Measurements from ENCODE around the gene GUCA2A. TPM values are rescaled to one million over a fixed set of nuclear protein-coding genes. Genes with fewer than 3 reads are reported as not detected.
"Not testable (repeated sequence)": the region's sequence is repeated elsewhere in the genome, so short reads cannot be mapped to it uniquely, and the experiment has no call there.

Gene GUCA2A, protein sequence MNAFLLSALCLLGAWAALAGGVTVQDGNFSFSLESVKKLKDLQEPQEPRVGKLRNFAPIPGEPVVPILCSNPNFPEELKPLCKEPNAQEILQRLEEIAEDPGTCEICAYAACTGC
- total RNA-seq = not detected

DNA sequence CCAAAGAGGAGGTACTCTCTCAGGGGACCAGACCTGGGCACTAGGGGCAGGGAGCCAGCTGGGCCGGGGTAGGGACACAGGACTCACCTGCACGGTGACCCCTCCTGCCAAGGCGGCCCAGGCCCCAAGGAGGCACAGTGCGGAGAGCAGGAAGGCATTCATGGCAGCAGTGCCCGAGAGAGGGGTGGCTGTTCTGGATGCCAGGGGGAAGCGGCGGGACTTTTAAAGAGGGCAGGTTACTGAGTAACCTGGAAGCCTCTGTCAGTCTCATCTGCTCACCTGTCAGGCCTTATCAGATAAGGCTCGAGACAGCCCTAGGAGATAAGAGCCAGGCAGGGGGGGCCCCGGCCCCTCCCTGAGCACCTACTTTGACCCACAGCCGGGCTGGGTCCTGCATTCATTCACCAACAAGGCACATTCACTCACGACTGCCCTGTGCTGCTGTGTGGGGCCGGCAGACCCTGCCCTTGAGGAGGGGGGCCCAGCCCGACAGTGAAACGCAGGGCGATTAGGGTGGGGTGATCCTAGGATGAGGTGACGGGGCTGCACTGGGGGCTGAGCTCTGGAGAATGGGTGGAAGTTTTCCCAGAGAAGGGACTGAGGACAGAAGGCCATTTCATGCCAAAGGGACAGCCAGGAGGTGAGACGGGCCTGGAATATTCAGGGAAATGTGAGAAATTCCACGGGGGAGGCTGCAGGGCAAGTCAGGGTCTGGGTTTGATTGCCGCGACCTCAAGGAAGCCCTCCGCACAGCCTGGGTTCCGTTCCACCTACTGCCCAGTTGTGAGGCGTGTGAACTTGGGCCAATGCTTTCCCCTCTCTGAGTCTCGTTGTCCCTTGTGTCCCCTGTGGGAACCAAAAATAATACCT is at the start of gene GUCA2A:
Gene GUCA2A (minus strand): TSS at position 195 of the 870 bp plus-strand sequence. CDS start 33 bp downstream, at position 162.
- ChIA-PET POLR2A (no interaction called here), CTCF (no interaction called here)

DNA sequence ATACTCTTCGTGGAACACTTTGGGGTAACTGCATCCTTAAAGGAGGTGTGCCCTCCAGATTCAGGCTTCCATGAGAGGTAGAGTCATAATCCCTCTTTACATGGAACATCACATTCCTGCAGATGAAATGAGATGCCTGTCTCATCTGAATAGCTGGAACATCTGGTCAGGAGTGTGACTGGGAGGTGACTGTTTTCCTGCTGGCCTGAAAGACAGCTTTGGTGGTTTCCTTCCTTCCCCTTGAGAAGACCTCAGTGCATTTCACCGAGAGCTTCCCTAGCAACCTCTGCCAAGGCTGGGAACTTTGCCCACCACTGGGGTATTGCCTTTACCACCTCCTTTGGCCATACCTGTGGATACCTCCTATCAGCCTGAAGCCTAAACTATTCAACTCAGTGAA is 46.7 kb upstream of the GUCA2A start:
- ChIA-PET POLR2A (no interaction called here), CTCF (no interaction called here)

DNA sequence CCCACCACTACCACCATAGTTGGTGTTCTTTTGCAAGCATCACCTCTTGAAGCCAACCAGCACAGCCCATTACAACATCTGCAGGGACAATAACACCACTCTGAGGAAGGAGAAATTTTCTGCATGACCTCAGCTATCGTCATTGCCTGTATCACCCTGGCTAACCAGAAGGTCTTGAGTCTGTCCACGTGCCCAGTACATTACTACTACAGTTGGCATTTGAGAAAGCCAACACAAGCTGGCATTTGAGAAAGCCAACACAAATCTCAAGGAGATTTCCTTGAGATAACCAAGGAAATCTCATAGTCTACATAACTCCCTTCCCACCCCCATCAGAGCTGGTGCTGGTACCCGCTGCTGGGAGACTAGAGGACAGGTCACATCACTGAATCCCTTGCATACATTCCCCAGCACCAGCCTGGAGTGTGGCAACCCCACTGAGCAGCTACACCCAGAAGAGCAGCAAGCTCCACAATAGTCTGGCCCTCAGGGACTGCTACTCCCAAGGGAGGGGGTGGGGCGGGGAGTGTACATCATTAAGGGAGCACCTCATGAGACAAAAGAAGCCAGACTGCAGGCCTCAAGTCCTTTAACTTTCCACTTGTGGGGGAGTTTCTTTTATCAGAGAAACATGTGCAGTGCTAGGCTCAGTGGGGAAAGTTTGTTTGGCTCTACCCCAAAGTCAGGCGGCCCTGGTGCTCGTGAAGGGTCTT is 46.0 kb upstream of the GUCA2A start:
- POLR2A ChIA-PET = no interaction called here
- CTCF ChIA-PET = no interaction called here

DNA sequence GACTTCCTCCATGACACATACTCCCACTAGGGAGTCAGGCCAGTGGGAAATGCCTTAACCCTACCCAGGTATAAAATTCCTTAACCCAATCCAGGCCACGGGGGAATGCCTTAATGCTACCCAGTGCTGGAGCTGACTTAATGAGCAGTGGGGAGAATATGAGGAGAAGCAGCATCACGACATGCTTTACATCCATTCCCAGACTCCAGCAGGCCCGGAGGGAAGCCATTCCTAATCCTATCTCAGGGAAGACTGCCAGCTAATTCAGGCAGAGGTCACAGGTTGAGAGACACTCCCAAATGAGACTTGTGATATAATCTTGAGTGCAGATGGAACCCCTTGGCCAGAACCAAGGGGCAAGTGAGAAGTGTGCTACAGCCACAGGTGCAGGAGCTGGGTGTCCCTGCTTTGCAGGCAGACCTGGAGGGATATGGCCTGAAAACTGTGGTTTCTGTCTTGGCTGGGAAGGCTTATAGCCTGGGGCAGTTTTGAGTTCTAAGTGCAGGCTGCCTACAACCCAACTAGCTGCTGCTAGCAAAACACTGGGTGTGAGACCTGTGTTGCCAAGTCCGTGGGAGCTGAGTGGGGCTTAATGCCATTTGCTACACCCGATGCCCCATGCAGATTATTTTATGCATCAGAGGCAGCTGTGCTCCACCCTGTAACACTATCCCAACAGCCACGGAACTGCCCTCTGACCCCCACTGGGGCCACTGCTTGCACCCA is 45.1 kb upstream of the GUCA2A start:
- ChIA-PET CTCF (interaction anchor here (0.5 kb wide), 1 partner anchor 30 kb away, joined by 3 read pairs; no protein-coding TSS in a partner anchor), POLR2A (no interaction called here)

DNA sequence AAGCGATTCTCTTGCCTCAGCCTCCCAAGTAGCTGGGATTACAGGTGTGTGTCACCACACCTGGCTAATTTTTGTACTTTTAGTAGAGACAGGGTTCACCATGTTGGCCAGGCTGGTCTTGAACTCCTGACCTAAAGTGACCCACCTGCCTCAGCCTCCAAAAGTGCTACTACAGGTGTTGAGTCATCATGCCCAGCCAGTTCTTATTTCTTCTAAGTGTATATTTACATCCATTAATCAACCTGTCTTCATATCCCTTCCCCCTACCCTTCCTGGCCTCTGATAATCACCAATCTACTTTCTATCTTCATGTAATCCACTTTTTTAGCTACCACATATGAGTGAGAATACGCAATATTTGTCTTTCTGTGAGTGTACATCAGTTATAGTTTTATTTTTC is 42.4 kb upstream of the GUCA2A start:
- POLR2A ChIA-PET, CTCF ChIA-PET: not testable (repeated sequence)

DNA sequence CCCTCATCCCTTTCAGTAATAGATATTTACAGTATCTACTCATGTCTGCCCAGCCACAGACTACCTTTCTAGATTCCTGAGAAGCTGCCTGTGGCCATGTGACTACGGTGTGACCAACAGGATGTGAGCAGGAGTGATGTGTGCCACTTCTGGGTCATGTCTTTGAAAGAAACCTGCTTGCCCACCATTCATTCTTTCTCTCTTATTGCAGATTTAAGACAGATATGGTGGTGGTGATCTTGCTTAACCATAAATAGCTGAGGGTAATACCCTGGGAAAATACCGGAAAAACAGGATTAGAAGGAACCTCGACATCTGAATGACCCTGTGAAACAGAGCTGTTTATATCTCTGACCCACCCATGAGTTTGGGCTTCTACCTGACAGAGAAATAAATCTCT is 41.6 kb upstream of the GUCA2A start:
- ChIA-PET CTCF (no interaction called here), POLR2A (interaction anchor here (1.0 kb wide), 1 partner anchor 10 kb away, joined by 3 read pairs; no protein-coding TSS in a partner anchor)

DNA sequence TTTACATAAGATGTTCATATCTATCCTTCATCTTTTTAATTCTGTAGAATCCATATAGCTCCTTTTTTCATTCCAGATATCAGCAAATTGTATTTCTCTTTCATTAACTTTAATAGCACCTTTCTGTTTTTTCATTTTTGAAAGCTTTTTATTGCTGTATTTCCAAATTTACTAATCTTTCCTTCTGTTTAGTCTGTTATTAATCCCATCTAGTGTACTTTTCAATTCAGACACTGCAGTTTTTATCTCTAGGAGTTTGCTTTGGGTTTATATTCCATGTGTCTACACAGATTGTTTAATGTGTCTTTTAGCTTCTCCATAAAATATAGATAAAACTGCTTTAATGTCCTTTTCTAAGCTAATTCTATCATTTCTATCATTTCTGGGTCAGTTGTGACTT is 37.4 kb upstream of the GUCA2A start:
- CTCF ChIA-PET = interaction anchor here (0.6 kb wide), 1 partner anchor 1545 kb away, joined by 3 read pairs; no protein-coding TSS in a partner anchor

DNA sequence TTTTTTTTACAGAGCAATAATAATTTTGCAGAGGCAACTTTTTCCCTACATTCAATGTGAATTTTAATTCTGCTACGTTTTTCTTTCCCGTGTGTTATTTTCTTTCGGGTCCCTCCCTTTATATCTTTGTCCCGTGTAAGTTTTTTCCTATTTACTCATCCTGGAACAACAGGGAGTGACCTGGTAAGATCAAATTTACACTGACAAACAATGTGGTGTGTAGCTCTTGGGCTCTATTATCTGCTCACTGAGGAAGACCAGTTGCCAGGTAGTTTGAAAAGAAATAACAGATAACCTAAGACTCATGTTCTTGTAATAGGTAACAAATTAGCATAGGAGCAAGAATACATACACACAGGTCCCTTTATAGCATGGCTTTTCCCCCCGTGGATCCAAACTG is 33.7 kb upstream of the GUCA2A start:
- ChIA-PET POLR2A (no interaction called here), CTCF (no interaction called here)

More for the DNA sequence above, 37.4 kb upstream of the GUCA2A start:
- POLR2A ChIA-PET = no interaction called here

DNA sequence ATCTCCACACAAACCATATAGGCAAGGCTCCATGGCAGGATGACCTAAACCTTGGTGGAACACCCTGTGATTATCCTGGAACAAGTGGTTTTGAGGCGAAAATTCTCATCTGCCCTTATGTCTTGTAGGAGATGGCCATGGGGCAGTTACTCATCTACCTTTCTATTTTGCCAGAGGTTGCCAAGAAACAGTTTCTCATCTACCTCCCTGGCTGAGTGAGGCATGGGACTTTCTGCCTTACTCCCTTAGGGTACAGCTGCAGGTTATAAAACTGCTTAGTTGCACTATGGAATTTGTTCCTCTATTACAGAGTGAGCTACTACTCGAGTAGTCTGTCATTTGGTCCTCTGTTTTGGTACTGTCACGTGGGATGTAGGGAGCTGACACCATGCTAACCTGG is 31.3 kb upstream of the GUCA2A start:
- ChIA-PET CTCF (interaction anchor here (1.0 kb wide), 1 partner anchor 10 kb away, joined by 3 read pairs; no protein-coding TSS in a partner anchor), POLR2A (interaction anchor here (1.1 kb wide), 1 partner anchor 10 kb away, joined by 3 read pairs; no protein-coding TSS in a partner anchor)

DNA sequence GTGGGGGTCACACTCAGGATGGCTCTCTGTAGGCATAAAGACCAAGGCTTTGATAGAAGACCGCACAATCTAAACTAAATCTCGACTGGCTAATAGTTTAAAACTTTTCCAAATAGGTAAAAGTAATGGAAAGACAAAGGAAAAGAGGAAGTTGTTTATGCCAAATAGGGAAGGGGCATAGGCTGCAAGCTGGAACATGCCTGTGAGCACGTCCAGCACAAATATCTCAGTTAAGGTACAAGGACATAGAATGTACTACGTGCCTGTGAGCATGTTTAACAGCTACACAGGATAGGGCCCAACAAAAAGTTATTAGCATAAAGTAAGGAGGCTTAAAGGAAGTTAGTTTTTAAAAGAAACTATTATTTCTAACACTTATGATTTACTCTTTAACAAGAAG is 27.6 kb upstream of the GUCA2A start:
- ChIA-PET POLR2A (no interaction called here), CTCF (no interaction called here)

DNA sequence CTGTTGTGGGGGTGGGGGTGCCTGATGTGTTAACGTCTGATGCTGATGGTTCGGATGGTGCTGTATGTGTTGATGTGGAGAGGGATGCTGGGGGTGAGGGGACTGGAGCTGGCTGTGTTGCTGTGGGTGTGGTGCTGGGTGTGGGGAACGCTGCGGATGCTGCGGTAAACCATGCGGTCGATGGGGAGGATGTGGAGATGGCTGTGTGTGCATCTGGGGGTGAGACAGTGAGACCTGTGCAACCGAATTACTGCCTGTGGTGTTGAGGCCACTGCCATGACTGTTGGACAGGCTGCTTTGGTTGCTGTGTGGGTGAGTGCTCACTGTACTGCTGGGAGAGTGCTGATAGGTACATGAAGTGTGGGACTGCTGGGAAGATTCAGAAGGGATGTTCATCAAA is 26.8 kb upstream of the GUCA2A start:
- ChIA-PET CTCF (no interaction called here), POLR2A (no interaction called here)

DNA sequence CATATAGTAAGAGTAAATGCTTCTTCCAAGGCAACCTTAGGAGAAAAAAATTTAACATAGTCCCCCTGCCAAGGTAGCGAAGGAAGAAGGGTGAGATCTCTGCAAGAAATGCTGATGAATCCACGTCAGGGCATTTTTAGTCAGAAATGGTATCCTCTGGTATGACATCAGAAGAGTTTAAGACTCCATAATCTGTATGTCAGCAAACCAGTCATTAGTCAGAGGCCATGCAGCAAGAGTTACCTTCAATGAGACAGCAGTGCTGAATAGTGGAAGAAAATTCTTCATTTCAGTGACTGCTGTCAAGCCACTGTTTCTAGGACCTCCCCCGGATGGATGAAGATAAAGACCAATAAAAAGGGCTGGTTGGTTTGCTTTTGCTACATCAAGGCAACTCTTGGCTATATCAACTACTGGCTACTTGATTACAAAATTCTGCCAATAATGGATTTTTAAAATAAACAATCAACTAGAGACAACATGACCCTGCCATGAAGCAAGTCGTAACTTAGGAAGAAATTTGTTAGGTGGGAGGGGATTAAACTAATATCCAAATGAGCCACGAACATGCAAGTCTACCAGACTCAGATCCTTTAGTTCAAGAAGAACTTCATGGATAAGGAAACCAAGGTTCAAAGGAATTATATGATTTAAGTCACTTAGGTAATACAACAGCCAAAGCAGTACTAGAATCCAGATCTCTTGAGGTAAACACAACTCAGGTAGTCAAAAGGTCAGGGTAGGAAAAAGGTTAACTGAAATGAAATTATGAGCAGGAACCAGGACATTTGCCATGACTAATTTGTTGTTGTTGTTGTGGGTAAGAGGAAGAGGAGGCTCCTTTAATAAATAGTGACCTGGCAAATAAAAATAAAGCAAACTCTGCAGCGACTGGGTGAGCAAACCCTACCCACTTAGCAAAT is 25.6 kb upstream of the GUCA2A start:
- ChIA-PET POLR2A (no interaction called here), CTCF (no interaction called here)

DNA sequence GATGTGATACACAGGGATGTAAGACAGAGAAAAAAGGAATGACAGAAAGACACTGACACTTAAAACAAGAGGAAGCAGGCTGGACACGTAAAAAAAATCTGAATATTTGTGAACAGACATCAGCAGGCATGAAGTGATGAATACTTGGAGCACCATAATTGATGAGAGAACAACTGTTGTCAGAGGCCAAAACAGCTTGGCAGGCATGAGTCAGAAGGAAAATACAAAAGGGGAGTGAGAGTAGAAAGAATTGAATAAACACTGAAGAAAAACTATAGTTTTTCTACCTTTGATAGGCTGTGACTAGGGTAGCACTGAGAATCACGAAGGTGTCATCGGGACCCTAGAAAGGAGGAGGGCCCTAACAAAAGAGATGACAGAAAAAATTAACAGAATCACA is 21.6 kb upstream of the GUCA2A start:
- ChIA-PET POLR2A (no interaction called here), CTCF (interaction anchor here (0.8 to 1.2 kb wide), 3 partner anchors 9 to 13 kb away, joined by 3 to 4 read pairs (median 3); no protein-coding TSS in a partner anchor)

DNA sequence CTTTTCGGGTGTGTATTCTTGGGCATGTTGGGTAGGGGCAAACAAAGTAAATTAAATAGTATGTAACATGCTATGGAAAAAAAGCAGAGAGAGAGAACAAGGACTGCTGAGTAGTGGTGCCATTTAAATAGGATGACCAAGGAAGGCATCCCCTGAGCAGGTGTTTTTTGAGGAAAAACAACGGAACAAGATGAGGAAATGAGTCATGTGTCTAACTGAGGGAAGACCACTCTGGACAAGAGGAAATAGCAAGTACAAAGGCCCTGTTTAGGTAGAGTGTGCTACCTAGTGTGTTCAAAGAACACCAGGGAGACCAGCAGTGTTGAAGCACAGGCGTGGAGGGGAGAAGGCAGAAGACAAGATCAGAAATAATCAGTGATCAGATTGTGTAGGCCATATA is 20.1 kb upstream of the GUCA2A start:
- CTCF ChIA-PET = interaction anchor here (0.6 to 0.7 kb wide), 2 partner anchors 9 to 11 kb away, joined by 3 to 4 read pairs; no protein-coding TSS in a partner anchor
- POLR2A ChIA-PET = no interaction called here

DNA sequence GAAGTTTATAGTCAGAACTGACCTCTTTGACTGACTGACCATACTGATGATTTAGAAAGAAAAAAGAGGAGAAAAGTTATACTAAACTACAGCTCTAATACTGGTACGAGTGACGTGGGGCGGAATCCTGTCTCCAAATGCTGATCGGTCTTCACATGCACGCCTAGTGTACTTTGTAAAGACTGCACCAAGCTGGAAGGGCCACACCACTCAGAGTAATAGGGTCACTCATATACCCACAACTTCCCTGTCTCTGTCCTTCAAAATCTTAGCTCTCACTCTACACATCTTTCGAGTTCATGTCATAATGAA is 19.4 kb upstream of the GUCA2A start:
- ChIA-PET POLR2A (no interaction called here), CTCF (interaction anchor here (0.6 kb wide), 2 partner anchors 10 to 55 kb away, joined by 3 read pairs; no protein-coding TSS in a partner anchor)

DNA sequence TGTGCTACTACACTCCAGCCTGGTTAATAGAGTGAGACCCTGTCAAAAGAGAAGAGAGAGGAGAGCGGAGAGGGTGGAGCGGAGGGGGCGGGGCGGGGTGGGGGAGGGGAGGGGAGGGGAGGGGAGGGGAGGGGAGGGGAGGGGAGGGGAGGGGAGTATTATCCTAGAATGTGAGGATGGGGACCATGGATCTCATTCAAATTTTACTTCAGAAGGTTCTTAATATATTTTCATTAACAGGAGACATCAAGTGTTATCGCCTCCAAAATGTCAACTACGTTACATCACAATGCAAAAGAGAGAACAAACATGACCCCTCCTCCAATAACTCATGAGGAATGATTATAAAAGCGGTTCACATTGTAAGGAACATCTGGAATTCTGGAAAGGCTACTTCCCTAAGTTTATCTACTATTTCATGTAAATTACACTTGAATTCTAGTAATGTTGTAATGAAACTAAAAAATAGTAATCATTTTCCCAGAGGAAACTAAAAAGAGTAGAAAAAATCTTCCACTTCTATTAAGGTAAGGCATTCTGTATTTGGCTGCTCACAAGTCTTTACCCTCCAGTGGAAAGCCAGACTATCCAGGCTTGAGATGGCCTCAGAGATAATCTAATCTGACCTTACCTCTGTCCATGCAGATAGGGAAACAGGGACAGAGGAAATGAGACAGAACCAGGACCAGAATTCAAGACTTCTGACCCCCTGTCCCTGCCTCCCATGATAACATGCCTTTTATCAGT is 18.8 kb upstream of the GUCA2A start:
- POLR2A ChIA-PET = no interaction called here

DNA sequence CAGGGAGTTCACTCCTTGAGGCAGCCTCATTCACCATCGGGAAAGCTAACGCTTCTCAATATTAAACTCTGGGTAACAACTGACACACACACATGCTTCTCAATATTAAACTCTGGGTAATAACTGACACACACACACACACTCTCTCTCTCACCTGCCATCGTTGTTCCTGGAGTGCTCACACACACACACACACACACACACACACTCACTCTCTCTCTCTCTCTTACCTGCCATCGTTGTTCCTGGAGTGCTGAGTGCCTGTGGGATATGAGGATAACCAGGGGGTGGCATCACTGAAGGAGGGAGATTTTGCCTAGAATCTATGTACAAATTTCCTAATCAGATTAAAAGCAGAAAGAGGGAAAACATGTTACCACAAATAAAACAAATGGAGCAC is 17.1 kb upstream of the GUCA2A start:
- ChIA-PET CTCF (no interaction called here), POLR2A (no interaction called here)

More for the DNA sequence above, 18.8 kb upstream of the GUCA2A start:
- CTCF ChIA-PET = interaction anchor here (0.6 to 1.2 kb wide), 2 partner anchors 10 to 54 kb away, joined by 3 read pairs; no protein-coding TSS in a partner anchor

DNA sequence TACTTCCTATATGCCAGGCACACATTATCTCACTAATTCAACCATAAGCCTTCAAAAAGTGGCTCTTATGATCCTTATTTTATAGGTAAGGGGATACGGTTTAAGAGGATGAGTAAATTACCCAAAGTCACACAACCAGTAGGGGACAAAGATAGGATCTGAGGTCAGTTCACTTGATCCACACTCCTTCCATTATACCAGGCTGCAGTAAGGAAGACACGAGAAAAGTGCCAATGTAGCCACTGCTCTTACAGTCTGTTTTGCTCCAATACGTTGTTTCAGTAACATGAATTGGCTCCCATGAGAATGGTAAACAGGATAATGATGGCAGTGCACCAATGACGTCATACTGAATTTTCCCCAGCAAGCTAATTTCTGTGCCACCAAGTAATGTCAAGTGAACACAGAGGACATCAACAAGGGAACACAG is 15.4 kb upstream of the GUCA2A start:
- POLR2A ChIA-PET = no interaction called here
- CTCF ChIA-PET = interaction anchor here (1.5 kb wide), 1 partner anchor 154 kb away, joined by 3 read pairs; no protein-coding TSS in a partner anchor

Data from activated CD8-positive, alpha-beta memory T cell treated with anti-CD3 and anti-CD28 coated beads for 36 hours (primary cell).